ENCODE data around the gene TBX3. TPM values are rescaled to one million over a fixed set of nuclear protein-coding genes. Genes with fewer than 3 reads are reported as not detected.

Gene TBX3
- total and polyA plus RNA-seq, 10 of the 15 experiments (the other 5 are each of a cell fraction or from before 2014, with no cell fraction given): 0.04 to 0.28 (median 0.08) TPM; not detected in 7

- POLR2A ChIA-PET: no interaction called here
- H3K9me3 ChIP-seq (replicated peaks; ENCODE audit: control insufficient read depth, insufficient read depth, low read length): no peaks in the 10 kb centered on the region
- ATAC-seq (no peak), DNase-seq (ENCODE audit: low read depth, low spot score) (no peak), FAIRE-seq (no peak)
- H3K27ac ChIP-seq (ENCODE audit: control insufficient read depth, insufficient read depth): no peak overlapping the region
- H3K4me2 ChIP-seq (ENCODE audit: control insufficient read depth, insufficient read depth): no peak overlapping the region
- TF ChIP-seq IRF5 (IDR thresholded peaks at IDR 0.05; ENCODE audit: borderline replicate concordance) (no peak), BCLAF1 (IDR thresholded peaks at IDR 0.05) (no peak), KDM1A (IDR thresholded peaks at IDR 0.05; ENCODE audit: borderline replicate concordance) (no peak), SIX5 (IDR thresholded peaks at IDR 0.05; ENCODE audit: low read depth, low read length, severe bottlenecking) (no peak), POLR2AphosphoS2 (IDR thresholded peaks at IDR 0.05; ENCODE audit: low read depth, low read length) (no peak), PBX3 (IDR thresholded peaks at IDR 0.05; ENCODE audit: insufficient replicate concordance, low read depth, low read length) (no peak), KAT2A (conservative IDR thresholded peaks at IDR 0.05; ENCODE audit: control insufficient read depth, low read depth, low read length) (no peak)
- peaks cover 5 to 7% of the 10 kb centered on the region in 2 experiments for H3K27me3 ChIP-seq (replicated peaks in 1 of 2; ENCODE audit: control insufficient read depth in 2 of 2, insufficient read depth in 2 of 2, low read length in 1 of 2)
- no TSS peak for BruUV-seq (replicated peaks)
- 53% methylated on average over 53 of the region's 53 CpGs for WGBS (ENCODE audit: insufficient coverage, insufficient replicate concordance, low lambda C conversion rate, missing lambda C conversion rate)
- no peaks in the 10 kb centered on the region for H3K79me2 ChIP-seq (ENCODE audit: control insufficient read depth, insufficient read depth, low read length)
- H3K4me1 ChIP-seq (ENCODE audit: control insufficient read depth, insufficient read depth, low read length): no peaks in the 10 kb centered on the region
- H4K20me1 ChIP-seq (ENCODE audit: control insufficient read depth, insufficient read depth): no peaks in the 10 kb centered on the region
- no peak overlapping the region for H2AFZ ChIP-seq (ENCODE audit: control insufficient read depth, low read depth, low read length)
- in situ Hi-C loops (cut with MboI) (loop anchor here (10.0 kb wide), 1 partner anchor 968 kb away; no protein-coding TSS in a partner anchor), intact Hi-C loops (cut with micrococcal nuclease; ENCODE audit: unreplicated experiment) (no loop called here)
- SMC1A ChIA-PET (ENCODE audit: uncharacterized antibody, unreplicated experiment): interaction anchor here (0.6 to 1.1 kb wide), 2 partner anchors 340 to 1085 kb away, joined by 3 read pairs; no protein-coding TSS in a partner anchor
- H3K4me3 ChIP-seq: no peak overlapping the region
- H3K9ac ChIP-seq (ENCODE audit: control insufficient read depth, insufficient read depth, low read length): no peak overlapping the region
- H3K36me3 ChIP-seq (ENCODE audit: control insufficient read depth in 2 of 2, insufficient read depth in 2 of 2, low read length in 1 of 2): no peaks in the 10 kb centered on the region
- CTCF ChIA-PET: interaction anchor here (0.7 to 1.1 kb wide), 2 partner anchors 790 to 1087 kb away, joined by 3 read pairs; no protein-coding TSS in a partner anchor
- RAD21 ChIA-PET (ENCODE audit: unreplicated experiment): no interaction called here
Measured at GRCh38 chr12:114666746-114667668, 17.0 kb downstream of the TBX3 start.
